GM18502 (cell line): Measurements from ENCODE around the gene CADM1.

Experiments
- ATAC-seq: cut with Tn5 transposase; IDR thresholded peaks from one replicate; pipeline ENCODE4 v1.9.1; 2021; ENCODE audit warnings: mild to moderate bottlenecking; ENCODE audit not compliant: unreplicated experiment, poor library complexity

Gene CADM1

DNA sequence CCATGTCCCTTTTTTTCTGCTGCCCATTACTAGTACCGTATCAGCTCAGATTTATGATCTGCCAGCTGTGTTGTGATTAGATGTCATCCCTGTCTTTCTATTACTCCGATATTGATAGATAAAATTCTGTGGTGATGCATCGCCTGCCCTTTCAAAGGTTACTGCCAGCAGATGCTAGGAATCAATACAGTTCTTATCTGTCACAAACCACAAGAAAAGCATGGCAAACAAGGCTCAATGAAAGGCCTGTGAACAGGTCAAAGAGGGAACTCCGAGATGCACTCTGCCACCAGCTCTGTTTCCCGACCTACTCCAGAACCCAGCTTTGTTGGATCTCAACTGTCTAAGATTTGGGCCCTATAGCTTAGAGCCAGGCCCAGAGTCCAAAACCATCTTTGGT lies 246.0 kb downstream of the CADM1 start:
- ATAC-seq = no peak

- ATAC-seq = no peak
Observed at GRCh38 chr11:115257678-115258077, 246.5 kb downstream of the CADM1 start.

- ATAC-seq = no peak
Observed at GRCh38 chr11:115257270-115257669, 246.9 kb downstream of the CADM1 start.

DNA sequence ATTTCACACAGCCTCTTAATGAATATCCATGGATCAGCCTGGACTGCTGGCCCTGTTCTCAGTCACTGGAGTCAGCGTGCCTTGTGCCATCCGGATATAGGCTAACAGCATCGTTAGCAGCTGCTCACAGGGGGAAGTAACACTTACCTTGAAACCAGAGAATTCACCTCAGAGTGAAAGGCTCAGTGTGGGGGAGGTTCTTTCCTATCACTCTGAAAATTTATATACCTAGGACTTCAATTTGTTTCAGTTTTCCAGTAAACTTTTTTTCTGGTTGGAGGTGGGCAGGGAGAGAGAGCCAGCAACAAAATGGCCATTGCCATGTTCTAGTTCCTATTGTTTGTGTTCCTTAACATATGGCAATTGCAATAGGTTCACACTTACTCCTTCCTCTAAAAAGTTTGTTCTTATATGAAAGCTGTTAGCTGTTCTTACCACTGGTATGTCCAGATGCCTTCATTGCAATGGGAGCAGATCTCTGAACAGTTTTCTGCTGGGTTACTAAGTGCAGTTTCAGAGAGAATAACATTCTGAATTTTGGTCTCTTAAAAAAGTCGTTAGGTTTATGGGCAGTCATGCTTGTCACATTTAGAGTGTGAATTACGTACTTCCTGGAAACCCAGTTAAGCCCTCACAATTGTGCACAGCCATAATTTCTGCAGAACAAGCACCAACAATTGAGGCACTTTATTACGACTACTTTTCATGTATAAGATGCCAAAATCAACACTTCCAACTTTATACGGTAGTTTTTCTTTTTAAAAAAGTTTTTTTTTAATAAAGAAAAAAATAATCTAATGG lies 247.6 kb downstream of the CADM1 start:
- ATAC-seq = peak; percentile 95

- no peak for ATAC-seq
Observed at GRCh38 chr11:115255006-115255762, 249.0 kb downstream of the CADM1 start.

GRCh38 chr11:115251126-115251525 lies 253.1 kb downstream of the CADM1 start:
- no peak for ATAC-seq

DNA sequence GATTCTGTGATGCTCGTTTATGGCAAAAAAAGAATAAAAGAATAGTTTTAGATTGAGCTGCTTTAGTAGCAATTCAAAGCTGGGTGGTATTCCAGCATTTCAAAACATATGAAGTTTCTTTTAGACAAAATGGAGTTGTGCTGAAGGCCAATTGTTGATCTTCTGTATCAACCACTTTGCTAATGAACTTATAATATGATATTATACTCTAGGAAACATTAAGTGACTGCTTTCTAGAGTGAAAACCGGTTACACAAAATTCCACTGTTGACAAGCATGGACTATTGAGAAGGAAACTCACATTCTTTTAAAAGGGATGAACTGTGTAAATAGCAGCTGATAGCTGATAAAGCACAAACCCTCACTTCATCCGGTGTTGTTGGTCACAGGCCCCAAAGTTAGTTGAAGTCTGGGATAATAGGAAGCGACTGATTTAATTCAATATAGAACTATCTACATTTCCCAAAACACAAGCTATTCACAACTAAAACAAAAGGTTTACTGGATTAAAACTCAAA lies 255.1 kb downstream of the CADM1 start:
- no peak for ATAC-seq

DNA sequence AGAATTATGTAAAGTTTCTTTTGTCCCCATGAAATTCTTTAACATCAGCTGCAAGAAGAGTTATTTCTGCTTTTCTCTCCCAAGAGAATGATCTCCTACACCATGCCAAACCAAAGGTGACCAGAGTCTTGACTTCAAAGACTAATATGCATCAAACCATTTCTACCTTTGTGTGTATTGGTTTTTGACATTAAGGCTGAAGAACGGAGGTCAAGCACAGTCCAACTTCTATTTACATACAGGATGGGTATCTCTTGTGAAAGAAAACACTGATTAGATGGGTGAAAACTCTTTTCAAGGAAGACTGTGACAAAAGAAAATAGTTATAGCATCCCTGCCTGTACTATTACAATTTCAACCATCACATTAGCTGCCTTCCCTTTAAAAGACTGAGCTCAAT lies 256.3 kb downstream of the CADM1 start:
- no peak for ATAC-seq

DNA sequence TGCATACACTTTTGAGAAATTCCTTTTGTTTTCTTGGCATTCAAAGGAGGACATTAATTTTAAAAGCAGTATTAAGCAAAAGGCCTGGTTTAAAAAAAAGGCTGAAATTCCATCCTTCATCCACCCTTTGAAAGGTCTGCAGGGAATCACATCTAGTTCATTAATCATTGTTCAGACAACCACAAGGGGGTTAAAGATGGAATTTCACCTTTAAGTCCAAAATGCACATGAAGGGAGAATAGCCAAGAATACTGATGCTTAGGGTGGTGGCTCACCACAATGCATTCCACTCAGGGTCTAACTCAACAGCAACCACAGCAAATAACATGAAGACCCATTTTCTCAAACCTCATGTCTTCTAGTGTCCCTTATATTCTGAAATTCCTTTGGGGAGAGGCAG lies 256.9 kb downstream of the CADM1 start:
- no peak for ATAC-seq

DNA sequence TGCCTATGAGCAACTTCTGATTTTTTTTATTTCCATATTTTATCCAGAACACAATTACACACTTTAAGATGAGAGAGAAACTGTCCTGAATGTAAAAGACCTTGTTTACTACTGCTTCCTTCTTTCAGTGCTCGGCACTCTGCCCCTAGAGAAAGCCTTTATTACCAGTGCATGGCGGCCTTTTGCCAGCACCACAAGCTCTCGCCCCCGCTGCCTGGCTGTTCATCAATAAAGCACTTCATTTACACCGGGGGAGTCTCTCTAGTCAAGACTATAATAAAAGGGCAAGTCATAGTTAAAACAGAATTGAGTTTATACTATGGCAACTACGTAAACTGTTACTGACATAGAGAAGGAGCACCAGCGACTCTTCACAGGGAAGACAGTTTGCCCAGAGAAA lies 259.5 kb downstream of the CADM1 start:
- no peak for ATAC-seq

GRCh38 chr11:115244296-115244695 lies 259.9 kb downstream of the CADM1 start:
- ATAC-seq = no peak

- no peak for ATAC-seq
Observed at GRCh38 chr11:115242982-115243381, 261.2 kb downstream of the CADM1 start.

GRCh38 chr11:115241899-115242298 lies 262.3 kb downstream of the CADM1 start:
- ATAC-seq = no peak

- ATAC-seq = no peak
Observed at GRCh38 chr11:115238791-115239190, 265.4 kb downstream of the CADM1 start.

DNA sequence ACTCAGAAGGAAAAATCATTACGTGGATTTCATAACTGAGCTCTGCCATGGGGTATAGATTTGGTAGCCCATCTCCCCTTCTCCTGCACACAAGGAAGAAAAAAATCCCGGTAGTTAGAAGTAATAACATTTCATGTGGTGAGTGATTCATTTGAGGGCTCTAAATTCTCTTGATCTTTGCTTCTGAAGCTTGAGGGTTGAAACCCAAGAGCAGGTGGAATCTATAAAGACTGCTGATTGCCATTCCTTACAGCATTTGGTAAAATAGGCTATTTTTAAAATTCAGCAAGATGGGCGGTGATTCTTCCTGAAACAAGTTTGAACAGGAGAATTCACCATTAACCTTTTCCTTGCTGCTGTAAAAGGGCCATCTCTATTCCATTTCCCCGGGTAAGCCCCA lies 266.1 kb downstream of the CADM1 start:
- ATAC-seq = no peak

- ATAC-seq = no peak
Observed at GRCh38 chr11:115237578-115237977, 266.6 kb downstream of the CADM1 start.

DNA sequence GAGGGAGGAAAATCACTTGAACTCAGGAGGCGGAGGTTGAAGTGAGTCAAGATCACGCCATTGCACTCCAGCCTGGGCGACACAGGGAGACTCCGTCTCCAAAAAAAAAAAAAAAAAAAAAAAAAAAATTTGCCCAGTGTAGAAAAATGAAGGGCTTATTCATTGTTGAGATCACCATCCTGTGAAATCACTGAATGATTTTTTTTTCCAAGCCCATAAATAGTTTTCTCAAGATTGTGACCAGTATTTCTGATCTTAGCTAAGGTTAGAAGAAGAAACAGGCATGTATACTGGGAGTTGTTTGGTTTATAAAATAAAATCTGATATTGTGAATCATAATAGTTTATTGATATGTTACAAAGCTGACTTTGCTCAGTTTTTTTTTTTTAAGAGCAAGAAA lies 269.4 kb downstream of the CADM1 start:
- no peak for ATAC-seq

DNA sequence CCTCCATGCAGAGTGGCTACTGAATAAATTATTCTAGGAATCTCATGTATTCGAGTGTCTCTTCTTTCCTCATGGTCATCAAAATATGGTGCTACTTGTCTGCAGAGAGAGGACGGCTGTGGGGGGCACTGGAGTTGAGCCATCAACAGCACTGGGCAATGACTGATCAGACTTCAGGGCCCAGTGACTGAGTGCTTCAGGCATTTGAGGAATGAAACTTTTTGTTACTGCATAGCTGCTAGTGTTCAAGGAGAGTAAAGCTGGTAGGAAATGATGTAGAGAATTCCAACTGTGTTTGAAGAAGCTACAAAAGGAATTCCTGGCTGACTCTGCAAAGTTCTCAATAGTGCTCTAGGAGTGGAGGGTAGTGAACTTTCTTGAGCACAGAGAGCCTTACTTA lies 277.7 kb downstream of the CADM1 start:
- no peak for ATAC-seq

- ATAC-seq = no peak
Observed at GRCh38 chr11:115224551-115224950, 279.7 kb downstream of the CADM1 start.

- peak; percentile 46 for ATAC-seq
Observed at GRCh38 chr11:115222863-115223530, 281.2 kb downstream of the CADM1 start.
